ENCODE data around the gene SLC30A2.

Gene SLC30A2

GRCh38 chr1:25996966-25997827 is 48.7 kb downstream of the SLC30A2 start:
- DNase-seq (ENCODE audit: low spot score) = peak; percentile 65

GRCh38 chr1:25994402-25995150 is 51.3 kb downstream of the SLC30A2 start:
- DNase-seq (ENCODE audit: low spot score) = no peak

- no peak for DNase-seq (ENCODE audit: low spot score)
These were observed 52.5 kb downstream of the SLC30A2 start for GRCh38 chr1:25993197-25993951.

GRCh38 chr1:25992689-25993171 is 53.2 kb downstream of the SLC30A2 start:
- no peak for DNase-seq (ENCODE audit: low spot score)

- no peak for DNase-seq (ENCODE audit: low spot score)
These were observed 53.8 kb downstream of the SLC30A2 start for GRCh38 chr1:25991937-25992688.

GRCh38 chr1:25990702-25991395 is 55.1 kb downstream of the SLC30A2 start:
- DNase-seq (ENCODE audit: low spot score) = no peak

- DNase-seq (ENCODE audit: low spot score) = no peak
These were observed 55.7 kb downstream of the SLC30A2 start for GRCh38 chr1:25990251-25990650.

- no peak for DNase-seq (ENCODE audit: low spot score)
These were observed 56.3 kb downstream of the SLC30A2 start for GRCh38 chr1:25989440-25990234.

- no peak for DNase-seq (ENCODE audit: low spot score)
These were observed 58.0 kb downstream of the SLC30A2 start for GRCh38 chr1:25987951-25988350.

Measured in kidney capillary endothelial cell (primary cell).